Breast epithelium (tissue), 3 donors: ENCODE results near the gene P2RY6.

Experiments used
- POLR2A ChIP-seq: fragments of 450-650 bp; IDR thresholded peaks from one replicate; pipeline ENCODE4 v1.6.1; 2016; ENCODE audit warnings: antibody characterized with exemption, mild to moderate bottlenecking, moderate library complexity
- POLR2AphosphoS5 ChIP-seq, 3 donors: sonication (generic); formaldehyde crosslinking; IDR thresholded peaks; one replicate each; pipeline ENCODE4 v1.6.1; 2017; ENCODE audit warnings: antibody characterized with exemption in 3 of 3
- TF ChIP-seq, protein P1 (sequence below), 3 donors: fragments of 450-650 bp; IDR thresholded peaks; one replicate each; pipeline ENCODE4 v1.5.1; 2016 to 2017; ENCODE audit warnings: antibody characterized with exemption in 3 of 3, mild to moderate bottlenecking in 3 of 3, moderate library complexity in 3 of 3

DNA sequence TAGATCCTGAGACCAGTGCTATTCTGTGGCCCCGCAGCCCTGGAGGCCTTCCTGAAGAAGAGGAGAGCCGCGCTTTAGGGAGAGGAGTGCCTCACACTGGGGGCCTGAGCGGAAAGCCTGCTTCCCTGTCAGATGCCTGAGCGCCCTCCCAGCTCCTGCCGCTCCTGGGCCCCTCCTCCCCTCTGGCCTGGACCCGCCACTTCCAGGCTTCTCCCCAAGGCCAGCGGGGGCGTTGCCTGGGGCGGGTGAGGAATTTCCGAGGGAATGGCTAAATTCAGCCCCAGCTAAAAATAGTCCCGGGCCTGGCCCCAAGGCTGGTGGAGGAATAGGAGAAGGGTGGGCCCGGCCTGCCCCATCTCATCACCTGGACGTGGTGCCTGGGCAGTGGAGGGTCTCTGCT lies 51.3 kb downstream of the P2RY6 start:
- TF ChIP-seq, protein P1, sequence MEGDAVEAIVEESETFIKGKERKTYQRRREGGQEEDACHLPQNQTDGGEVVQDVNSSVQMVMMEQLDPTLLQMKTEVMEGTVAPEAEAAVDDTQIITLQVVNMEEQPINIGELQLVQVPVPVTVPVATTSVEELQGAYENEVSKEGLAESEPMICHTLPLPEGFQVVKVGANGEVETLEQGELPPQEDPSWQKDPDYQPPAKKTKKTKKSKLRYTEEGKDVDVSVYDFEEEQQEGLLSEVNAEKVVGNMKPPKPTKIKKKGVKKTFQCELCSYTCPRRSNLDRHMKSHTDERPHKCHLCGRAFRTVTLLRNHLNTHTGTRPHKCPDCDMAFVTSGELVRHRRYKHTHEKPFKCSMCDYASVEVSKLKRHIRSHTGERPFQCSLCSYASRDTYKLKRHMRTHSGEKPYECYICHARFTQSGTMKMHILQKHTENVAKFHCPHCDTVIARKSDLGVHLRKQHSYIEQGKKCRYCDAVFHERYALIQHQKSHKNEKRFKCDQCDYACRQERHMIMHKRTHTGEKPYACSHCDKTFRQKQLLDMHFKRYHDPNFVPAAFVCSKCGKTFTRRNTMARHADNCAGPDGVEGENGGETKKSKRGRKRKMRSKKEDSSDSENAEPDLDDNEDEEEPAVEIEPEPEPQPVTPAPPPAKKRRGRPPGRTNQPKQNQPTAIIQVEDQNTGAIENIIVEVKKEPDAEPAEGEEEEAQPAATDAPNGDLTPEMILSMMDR (IDR thresholded peaks at IDR 0.05): no peak
- TF ChIP-seq POLR2AphosphoS5 (IDR thresholded peaks at IDR 0.05) (peak in 2 of 3 donors; percentile 29 to 66), POLR2A (no peak)
